HG03108 (cell line): ENCODE measurements around the gene ESRRG.

Experiments used
- ATAC-seq: cut with Tn5 transposase; IDR thresholded peaks from one replicate; pipeline ENCODE4 v1.9.1; 2021; ENCODE audit warnings: moderate library complexity; ENCODE audit not compliant: unreplicated experiment

ESRRG gene

DNA sequence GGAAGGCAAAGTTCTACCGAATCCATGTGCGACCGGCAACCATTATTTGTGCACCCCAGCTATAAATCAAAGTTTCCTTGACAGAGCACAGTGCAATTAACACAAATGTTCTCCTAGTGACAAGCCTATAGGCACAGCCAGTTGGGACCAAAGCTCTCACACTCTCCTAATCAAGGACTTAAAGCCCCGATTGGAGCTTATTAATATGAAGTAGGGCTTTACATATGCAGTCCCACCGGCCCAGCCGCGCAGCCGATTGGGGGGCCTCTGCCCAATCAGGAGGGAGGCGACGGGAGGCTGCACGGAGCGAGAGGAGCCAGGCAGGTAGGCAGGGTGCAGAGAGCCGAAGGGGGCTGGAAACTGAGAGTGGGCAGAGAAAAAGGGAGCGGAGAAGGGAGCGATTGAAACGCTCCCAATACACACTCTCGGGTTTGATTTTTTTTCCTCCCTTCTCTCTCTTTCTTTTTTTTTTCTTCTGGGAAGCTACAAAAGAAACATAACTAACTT, at the start of gene ESRRG:
ESRRG (minus strand) TSS at position 156 of the 507 bp plus-strand sequence; CDS start at position 26, 130 bp downstream.
- ATAC-seq: no peak

DNA sequence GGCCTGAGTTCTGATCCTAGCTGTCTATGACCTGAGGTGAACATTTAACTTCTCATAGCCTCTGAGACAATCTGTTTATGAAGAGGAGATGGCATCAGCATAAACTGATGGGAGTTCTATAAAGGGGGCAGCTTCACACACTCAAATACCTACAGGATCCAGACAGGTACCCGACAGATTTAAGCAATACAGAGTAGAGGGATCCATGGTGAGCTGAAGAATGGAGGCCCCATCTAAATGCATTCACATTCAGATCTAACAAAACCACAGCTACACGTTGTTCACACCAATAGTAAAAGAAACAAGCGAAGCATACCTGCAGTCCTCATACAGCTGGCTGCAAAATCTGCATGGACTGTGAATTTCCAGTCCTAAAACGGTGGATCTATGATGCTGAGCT, 48.7 kb upstream of the ESRRG start:
- no peak for ATAC-seq

DNA sequence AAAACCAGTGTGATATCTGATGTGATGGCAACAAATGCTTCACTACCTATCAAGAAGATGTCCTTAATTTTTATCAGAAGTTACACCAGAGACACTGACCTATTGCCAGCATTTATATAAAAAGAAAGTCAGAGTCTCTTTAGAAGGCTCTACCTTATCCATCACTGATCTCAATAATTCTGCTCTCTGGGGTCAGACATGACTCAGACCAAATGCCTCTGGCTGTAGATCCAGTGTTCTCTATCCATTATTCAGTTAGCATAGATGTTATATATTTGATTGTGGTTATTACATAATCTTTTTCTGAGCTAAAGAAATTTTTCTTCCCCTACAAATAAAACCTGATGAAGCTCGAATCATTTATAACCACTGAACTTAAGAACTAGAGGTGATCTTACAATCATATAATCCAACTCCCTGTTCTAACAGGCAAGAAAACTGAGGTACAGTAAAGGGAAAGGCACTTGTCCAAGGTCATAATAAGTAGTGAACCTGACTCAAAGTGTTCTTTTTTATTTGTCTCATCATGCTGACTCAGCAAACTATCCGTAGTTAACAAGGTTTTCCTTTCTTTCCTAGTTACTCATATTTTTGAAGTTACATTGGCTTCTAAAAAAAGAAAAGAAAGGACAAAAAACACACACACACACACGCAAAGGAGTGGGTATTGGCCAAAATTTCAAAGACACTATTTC, 43.6 kb upstream of the ESRRG start:
- ATAC-seq: no peak

DNA sequence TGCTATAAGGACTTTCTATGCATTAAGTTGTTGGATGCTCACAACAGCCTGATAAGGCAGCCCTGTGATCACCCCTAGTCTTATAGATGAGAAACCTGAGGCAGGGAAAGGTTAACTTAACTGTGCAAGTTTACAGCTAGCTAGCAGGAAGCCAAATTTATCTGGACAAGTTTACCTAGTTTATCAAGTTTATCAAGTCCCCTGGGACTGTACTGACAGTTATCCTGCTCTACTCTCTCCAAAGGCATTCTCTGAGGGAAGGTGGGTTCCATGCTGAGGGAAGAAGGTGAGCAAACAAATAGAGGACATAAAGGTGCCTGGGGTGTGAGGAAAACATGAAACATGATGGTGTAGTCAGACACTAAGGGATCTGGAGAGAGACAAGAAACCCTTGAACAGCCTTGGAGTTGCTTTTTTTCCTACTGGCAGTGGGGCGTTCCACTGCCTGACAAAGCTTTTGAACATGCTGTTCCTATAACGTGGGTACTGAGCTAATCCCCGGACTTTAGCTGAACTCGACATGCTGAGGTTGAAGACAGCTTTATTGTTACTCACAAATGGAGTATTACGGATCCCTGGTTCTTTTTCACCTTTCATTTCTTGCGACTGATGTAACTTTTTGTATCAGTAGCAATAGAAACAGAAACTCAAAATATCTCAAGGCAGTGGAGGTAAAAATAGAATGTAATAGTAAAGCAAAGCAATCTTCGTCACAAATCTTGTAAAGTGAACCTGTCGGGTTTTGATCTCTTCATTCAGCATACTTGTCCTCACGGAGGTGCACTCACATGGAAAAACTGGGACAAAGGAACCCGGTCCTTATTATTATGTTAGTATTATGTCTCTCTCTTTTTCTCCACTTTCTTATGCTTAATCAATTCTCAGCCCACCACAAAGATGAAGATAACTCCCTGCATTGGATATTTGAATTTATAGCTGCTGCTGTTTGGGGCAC, 42.4 kb upstream of the ESRRG start:
- no peak for ATAC-seq

DNA sequence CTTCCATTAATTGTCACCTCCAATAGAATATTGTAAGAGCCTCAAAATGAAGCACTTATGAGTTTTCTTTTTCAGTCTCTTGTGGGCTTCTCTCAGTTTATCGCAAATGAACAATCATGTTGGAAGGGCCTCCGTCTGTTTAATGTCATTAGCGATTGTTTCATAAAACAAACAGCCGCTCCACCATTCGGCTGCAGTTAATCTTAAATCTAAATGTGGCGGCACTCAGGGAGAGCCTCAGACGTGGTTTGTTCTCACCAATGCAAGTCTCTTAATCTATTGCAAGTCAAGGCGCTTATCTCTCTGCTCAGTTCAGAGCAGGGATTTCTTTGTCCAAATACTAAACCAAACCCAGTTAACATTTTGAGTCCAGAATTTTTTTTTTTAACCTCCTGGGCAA, 34.9 kb upstream of the ESRRG start:
- ATAC-seq: no peak

GRCh38 chr1:216757110-216757509, 33.9 kb upstream of the ESRRG start:
- no peak for ATAC-seq

DNA sequence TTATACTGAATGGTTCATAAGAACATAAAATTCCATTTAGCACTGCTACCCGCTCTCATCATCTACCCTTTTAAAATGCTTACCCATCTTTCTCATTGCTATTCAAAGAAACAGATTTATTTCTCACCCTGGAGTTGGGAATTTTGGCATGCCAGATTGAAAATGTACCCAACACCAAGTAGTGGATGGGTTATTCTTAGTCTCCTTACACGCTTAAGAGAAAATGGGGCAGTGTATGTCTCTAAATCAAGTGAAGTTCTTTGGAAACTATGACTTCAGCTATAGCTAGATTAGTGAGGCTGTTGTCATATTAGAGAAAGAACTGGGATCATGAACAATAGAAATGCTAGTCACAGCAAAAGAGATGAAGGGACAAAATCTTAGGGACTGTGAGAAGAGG, 27.7 kb upstream of the ESRRG start:
- no peak for ATAC-seq

DNA sequence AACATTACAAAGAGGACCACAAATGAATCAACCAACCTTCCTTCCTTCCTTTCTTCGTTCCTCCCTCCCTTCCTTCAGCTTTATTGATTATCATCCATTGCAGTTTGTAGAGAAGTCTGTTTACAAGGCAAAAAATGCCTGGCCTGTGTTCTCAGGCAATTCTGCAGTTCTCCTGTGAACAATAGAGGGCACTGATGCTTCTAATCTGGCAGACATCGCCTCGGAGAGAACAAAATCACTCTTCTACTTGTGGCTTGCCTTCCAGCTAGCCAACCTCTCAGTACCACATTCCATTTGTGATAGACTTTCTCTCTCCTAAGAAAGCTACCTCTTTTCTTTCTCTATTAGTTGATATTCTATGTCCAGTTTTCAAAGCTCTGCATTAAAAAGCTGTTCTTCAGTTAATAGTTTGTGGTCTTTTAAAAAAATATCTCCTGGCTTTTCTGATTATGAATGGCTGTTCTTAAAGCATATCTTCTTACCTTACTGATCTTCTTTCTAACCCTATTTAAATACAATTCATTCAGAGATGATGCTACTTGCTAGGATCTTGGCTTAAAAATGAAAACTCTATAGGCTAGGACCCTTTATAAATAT, 26.9 kb upstream of the ESRRG start:
- ATAC-seq: no peak

GRCh38 chr1:216749232-216749631, 26.0 kb upstream of the ESRRG start:
- no peak for ATAC-seq

DNA sequence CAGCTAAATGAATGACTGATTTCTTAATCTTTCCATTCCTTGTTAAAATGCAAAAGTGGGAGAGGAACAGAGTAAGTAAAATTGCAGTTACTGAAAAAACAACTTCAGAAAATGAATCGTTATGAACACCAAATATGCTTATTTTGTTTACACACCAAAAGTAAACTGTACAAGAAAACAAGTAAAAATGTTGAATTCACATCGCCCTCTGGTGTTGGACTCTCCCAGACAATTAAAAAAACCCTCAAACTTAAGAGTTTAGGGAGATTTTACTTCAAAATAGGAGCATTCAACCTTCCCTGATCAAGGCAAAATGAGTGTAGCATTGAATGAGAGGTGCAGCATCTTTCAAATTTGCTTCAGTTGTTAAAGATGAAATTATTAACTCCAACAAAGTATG, 19.4 kb upstream of the ESRRG start:
- ATAC-seq: no peak

DNA sequence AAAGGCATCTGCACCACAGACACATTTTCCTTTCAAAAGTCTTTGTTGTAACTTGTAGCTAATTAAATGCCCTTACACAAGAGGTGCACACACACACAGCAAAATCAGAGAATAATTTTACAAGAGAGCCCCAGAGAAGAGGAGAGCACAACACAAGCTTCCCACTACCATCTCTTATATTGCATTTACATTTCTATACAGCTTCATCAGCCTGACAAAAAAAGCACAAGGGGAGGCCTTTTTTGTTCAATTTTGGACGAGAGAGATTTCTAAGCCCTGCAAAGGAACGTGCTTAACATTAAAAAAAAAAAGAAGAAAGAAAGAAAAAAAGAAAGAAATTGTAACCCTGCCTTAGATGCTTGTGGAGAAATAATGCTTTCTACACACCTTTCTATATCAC, 17.1 kb upstream of the ESRRG start:
- no peak for ATAC-seq

- no peak for ATAC-seq
Measured at GRCh38 chr1:216739793-216740192, 16.6 kb upstream of the ESRRG start.

DNA sequence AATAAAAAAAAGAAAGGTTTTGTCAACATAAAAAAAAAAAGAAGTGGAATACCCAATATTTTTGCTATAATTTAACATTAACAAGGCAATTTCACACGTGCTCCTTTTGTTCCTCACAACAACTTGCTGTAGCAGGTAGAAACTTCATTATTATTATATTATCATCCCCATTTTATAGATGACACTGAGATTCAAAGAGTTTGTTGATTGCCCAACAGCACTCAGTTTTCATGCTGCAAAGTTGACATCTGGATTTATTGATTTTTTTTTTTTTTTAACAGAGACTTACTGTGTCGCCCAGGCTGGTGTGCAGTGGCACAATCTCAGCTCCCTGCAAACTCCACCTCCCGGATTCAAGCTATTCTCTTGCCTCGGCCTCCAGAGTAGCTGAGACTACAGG, 8.9 kb upstream of the ESRRG start:
- no peak for ATAC-seq

DNA sequence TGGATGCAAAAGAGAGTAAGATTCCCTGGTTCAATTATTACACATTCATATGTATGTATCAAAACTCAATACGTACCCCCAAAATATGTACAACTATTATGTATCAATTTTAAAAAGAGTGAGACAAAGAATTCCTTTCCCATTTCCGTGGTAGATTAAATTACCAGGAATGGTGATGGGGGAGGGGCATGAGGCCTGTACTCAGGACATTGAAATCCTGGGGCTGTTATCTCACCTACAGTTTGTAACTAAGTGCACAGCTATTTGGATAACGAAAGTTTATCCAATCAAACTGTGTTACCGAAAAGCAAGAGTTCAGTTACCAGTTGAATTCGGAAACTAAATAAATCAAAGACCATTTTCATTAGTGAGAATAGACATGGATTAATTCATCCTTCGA, 8.3 kb upstream of the ESRRG start:
- ATAC-seq: no peak

DNA sequence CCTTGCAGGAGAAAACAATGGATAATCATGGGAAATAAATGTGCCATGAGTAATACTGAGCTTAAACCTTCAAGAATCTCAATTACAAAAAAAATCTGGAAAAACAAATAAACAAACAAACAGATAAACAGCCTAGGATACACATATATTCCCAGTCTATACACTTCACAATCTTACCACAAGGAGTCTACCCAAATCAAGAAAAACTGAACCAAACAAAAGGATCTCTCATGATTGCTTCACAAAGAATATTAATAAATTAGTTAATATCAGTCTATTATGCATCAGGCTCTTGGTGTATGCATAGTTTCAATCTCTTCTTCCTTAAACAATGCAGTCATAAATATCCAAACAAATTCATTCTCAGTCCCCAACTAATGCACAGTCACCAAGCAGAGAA, 3.2 kb upstream of the ESRRG start:
- no peak for ATAC-seq

DNA sequence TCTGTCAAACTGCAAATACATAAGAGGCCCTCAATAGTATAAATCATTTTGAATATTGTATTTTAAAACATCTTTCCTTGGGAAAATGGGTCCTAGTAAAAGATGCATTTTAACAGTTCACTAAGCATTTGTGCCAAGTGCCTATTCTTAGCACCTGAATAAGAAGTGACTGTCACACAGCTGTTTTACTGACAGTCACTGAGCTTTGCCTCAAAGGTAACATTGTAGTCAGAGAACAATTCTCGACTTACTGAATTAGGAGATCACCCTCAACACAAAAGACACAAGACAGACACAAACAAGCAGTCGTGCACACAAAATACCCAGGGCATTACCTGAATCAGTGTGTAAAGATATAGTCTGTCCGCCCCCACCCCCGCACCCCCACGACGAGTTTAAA, 408 bp downstream of the ESRRG start:
- no peak for ATAC-seq

DNA sequence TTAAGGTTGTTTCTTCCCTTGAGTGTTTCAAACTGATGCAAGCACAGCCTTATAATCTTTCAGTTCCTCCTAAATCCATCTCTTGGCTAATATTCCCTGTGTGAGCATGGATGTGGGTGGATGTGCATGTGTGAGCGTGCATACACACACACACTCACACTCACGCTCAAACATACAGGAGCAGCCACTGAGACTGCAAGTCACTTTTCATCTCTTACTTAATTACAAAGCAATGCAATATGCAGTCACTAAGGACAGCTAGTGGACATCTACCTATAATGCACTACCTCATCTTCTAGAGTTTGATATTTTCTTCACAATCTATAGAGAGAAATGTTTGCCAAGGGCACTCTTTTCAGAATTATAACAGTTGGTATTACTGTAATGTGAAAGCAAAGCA, 1.4 kb downstream of the ESRRG start:
- ATAC-seq: no peak

GRCh38 chr1:216721062-216721461, 2.2 kb downstream of the ESRRG start:
- no peak for ATAC-seq

- no peak for ATAC-seq
Measured at GRCh38 chr1:216711712-216712111, 11.5 kb downstream of the ESRRG start.

- no peak for ATAC-seq
Measured at GRCh38 chr1:216710598-216711333, 12.5 kb downstream of the ESRRG start.

DNA sequence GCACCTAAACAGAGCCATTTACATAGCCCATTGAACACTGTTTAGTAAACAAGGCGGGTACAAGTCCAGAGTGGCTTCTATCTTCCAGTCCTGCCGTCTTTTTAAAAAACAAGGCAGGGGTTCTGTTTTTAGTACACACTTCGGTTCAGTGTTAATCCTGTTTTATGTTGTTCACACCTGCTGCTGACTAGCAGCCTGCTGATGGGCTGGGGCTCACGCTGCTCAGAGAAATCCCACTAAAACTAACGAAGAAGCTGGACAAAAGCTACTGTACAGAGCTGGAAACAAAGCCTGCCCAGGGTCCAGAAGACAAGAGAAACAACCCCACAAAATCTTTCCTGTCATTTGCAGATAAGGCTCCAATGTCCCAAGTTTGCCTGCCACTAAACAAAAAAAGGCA, 13.2 kb downstream of the ESRRG start:
- no peak for ATAC-seq
